ENCODE results near the gene LRMDA.

The LRMDA gene

DNA sequence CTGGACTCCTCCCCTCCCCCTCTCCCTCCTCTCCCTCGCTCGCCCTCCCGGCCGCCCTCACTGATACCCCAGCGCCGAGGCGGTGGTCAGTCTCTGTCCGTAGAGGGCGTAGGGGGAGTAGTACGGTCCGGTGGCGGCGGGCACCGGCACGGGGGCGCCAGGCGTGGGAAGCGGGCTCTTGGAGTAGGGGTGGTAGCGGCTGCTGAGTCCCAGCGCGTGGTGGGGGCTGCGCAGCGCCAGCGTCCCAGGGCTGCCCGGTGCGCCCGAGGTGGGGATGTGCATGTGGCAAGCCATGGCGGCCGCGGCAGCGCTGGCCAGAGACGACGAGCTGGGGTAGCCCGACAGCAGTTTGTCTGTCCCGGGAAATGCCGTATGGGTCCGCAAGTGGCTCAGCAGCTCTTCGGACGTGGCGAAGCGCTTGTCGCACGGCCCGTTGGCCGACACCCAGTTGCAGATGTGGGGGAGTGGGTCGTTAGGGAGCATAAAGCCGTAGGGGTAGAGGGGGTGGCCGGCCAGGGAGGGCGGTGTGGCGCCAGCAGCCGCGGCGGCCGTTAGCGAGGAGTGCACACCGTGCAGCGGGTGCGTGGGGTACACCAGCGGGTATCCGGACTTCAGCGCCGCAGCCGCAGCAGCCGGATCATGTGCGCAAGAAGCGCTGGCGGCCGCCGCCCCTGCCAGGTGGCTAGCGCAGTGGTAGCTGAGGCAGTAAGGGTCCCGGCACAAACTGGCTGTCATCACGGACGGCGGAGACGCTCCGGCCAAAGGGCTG is 32.5 kb upstream of the LRMDA start:
- peak overlapping the region; percentile 78 to 100 for H3K27ac ChIP-seq
- peak overlapping the region; percentile 96 for H3K4me3 ChIP-seq
- DNase-seq (ENCODE audit: low spot score), result no peak
- TF ChIP-seq, protein P1, sequence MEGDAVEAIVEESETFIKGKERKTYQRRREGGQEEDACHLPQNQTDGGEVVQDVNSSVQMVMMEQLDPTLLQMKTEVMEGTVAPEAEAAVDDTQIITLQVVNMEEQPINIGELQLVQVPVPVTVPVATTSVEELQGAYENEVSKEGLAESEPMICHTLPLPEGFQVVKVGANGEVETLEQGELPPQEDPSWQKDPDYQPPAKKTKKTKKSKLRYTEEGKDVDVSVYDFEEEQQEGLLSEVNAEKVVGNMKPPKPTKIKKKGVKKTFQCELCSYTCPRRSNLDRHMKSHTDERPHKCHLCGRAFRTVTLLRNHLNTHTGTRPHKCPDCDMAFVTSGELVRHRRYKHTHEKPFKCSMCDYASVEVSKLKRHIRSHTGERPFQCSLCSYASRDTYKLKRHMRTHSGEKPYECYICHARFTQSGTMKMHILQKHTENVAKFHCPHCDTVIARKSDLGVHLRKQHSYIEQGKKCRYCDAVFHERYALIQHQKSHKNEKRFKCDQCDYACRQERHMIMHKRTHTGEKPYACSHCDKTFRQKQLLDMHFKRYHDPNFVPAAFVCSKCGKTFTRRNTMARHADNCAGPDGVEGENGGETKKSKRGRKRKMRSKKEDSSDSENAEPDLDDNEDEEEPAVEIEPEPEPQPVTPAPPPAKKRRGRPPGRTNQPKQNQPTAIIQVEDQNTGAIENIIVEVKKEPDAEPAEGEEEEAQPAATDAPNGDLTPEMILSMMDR (IDR thresholded peaks at IDR 0.05), result no peak

DNA sequence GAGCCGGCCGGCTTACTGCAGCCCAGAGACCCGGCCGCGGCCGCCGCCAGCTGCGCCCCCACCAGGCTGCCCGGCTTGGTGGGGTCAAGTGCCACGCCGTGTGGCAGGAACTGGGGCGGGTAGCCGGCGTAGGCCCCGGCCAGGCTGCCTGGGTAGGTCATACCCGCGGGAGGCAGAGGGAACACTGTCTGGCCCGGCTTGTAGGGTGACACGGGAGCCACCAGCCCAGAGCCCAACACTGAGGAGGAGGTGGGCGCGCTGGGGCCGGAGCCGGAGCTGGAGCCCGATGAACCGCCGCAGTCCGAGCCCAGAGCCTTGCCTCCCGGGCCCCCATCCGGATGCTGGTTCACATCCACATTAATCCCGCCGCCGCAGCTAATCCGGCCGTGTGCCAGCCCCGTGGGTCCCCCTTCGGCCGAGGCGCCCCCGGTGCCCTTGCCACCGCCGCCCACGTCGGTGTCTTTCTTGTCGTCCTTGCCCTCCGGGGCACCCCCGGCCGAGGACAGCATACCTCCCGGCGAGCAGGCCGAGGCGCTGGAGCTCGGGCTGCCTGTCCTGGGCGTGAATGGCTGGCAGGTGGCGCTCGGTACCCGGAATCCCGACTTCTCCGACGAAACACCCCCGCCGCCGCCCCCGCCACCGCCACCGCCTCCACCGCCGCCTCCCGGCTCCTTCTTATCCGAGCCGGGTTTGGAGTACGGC is 31.8 kb upstream of the LRMDA start:
- TF ChIP-seq, protein P1 (IDR thresholded peaks at IDR 0.05), result peak; percentile 63
- no peak for DNase-seq (ENCODE audit: low spot score)
- H3K4me3 ChIP-seq, result peak overlapping the region; percentile 96
- peak overlapping the region; percentile 78 to 100 for H3K27ac ChIP-seq

DNA sequence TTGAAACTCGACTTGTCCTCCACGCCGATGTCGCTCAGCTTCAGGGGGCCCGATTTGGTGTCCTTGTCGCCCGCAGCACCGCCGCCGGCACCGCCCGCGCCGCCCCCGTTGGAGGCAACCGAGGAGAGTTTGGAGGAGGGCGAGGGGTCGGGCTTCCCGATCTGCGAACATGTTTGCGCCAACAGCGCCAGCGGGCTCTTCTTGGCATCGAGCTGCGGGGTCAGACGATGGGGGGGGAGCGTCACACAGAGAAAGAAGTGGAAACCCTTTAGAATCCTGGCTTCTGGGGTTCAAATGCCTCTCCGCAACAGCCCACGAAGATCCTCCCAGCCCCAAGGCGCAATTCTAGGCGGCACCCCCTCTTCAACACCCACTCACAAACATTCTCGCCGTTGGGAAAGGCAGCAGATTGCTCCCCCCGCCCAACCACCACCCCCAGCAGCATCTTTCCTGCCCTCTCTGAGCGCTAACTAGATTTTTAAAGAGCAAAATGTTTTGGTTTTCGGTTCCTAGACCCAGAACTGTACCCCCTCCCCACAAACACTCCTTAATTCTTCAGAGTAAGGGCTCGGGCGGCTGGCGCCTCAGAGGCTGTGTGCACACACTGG is 31.2 kb upstream of the LRMDA start:
- H3K4me3 ChIP-seq, result peak overlapping the region; percentile 96
- DNase-seq (ENCODE audit: low spot score), result no peak
- TF ChIP-seq, protein P1 (IDR thresholded peaks at IDR 0.05), result no peak
- peak overlapping the region; percentile 78 to 100 for H3K27ac ChIP-seq

- peak overlapping the region; percentile 78 to 100 for H3K27ac ChIP-seq
- TF ChIP-seq, protein P1 (IDR thresholded peaks at IDR 0.05), result no peak
- H3K4me3 ChIP-seq, result peak overlapping the region; percentile 96
- no peak for DNase-seq (ENCODE audit: low spot score)
Observed at GRCh38 chr10:75400771-75401568, 30.5 kb upstream of the LRMDA start.

DNA sequence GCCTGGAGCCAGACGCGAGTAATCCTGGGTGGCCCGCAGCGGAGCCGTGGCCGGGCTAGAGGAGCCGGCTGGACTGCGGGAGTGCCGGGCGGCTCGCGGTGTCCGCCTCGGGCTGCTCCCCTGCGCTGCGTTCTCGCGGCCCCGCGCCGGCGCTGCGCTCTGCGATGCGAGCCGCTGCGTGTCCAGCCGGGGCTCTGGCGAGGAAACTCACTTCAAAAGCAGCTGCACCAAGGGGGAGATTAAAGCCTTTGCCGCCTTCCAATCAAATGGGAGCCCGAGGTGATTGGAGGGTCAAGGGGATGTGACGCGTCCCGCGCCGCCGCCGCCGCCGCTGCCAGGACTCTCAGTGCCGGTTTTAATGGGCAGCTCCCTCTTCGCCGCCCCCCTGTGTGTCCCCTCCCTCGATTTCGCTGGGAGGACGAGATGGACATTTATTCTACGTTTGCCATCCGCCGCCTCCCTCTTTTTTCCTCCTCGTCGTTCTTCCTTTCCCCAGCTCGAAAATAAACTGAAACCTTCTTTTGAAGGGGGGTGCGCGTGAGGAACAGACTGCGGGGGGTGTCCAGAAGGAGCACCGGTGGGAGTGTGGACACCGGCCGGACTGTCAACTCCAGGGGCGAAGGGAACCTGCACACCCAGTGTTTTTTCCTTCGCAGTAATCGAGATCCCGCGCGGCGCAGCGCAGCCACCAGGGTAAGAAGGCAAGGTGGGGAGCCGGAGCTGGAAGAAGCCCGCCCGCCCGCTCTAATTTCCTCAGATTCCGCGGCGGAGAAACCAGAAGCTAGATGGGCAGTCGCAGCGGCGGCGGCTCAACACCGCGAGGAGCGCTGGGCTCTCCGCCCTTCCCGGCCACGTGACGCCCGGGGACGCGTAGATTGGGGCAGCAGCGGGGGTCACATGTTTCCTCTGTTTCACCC is 29.6 kb upstream of the LRMDA start, which contains the start of gene ZNF503:
ZNF503 (minus strand) TSS at position 196 of the 917 bp plus-strand sequence. CDS start 345 bp downstream, outside the sequence.
- TF ChIP-seq, protein P1 (IDR thresholded peaks at IDR 0.05), result peak; percentile 26
- peak; percentile 99 for DNase-seq (ENCODE audit: low spot score)
- Histone ChIP-seq H3K27ac (peak within 1 kb of the TSS; percentile 78 to 100), H3K4me3 (peak within 1 kb of the TSS; percentile 96)

Data from coronary artery (tissue), 2 donors.